ENCODE results near the gene NHLRC2. TPM values are rescaled to one million over a fixed set of nuclear protein-coding genes. Genes with fewer than 3 reads are reported as not detected.

NHLRC2 gene
- total and polyA plus RNA-seq, 2 experiments from 2014 or later, result 15.5 to 28.1 TPM

DNA sequence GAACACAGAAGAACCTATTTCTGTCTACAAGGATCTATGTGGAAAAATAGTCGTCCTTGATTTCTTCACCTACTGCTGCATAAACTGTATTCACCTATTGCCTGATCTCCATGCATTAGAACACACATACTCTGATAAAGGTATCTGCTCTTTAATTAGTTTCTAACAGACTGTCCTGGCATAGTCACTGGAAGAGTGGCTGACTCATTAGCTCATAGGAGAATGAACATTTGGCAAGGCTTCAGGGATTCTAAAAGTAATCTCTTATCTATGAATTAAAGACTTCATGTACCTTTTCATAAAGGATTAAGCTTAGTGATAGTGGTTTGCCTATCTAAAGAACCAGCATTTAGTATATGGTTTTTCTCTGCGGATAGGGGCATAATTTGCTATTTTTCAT is 4.1 kb downstream of the NHLRC2 start:
- H3K4me2 ChIP-seq, result no peak overlapping the region
- no peak for TF ChIP-seq NANOG (IDR thresholded peaks at IDR 0.05; ENCODE audit: borderline replicate concordance)
- TF ChIP-seq, protein P1, sequence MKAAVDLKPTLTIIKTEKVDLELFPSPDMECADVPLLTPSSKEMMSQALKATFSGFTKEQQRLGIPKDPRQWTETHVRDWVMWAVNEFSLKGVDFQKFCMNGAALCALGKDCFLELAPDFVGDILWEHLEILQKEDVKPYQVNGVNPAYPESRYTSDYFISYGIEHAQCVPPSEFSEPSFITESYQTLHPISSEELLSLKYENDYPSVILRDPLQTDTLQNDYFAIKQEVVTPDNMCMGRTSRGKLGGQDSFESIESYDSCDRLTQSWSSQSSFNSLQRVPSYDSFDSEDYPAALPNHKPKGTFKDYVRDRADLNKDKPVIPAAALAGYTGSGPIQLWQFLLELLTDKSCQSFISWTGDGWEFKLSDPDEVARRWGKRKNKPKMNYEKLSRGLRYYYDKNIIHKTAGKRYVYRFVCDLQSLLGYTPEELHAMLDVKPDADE (IDR thresholded peaks at IDR 0.05), result no peak
- TF ChIP-seq, protein P2, sequence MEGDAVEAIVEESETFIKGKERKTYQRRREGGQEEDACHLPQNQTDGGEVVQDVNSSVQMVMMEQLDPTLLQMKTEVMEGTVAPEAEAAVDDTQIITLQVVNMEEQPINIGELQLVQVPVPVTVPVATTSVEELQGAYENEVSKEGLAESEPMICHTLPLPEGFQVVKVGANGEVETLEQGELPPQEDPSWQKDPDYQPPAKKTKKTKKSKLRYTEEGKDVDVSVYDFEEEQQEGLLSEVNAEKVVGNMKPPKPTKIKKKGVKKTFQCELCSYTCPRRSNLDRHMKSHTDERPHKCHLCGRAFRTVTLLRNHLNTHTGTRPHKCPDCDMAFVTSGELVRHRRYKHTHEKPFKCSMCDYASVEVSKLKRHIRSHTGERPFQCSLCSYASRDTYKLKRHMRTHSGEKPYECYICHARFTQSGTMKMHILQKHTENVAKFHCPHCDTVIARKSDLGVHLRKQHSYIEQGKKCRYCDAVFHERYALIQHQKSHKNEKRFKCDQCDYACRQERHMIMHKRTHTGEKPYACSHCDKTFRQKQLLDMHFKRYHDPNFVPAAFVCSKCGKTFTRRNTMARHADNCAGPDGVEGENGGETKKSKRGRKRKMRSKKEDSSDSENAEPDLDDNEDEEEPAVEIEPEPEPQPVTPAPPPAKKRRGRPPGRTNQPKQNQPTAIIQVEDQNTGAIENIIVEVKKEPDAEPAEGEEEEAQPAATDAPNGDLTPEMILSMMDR (conservative IDR thresholded peaks at IDR 0.05; ENCODE audit: low read depth in 2 of 2), result no peak
- TF ChIP-seq POLR2AphosphoS5 (IDR thresholded peaks at IDR 0.05; ENCODE audit: low read depth), result no peak
- no peak for TF ChIP-seq STAT1 (IDR thresholded peaks at IDR 0.05; ENCODE audit: unreplicated experiment)
- no peak for TF ChIP-seq JUNB (IDR thresholded peaks at IDR 0.05; ENCODE audit: unreplicated experiment)
- TF ChIP-seq, protein P3, sequence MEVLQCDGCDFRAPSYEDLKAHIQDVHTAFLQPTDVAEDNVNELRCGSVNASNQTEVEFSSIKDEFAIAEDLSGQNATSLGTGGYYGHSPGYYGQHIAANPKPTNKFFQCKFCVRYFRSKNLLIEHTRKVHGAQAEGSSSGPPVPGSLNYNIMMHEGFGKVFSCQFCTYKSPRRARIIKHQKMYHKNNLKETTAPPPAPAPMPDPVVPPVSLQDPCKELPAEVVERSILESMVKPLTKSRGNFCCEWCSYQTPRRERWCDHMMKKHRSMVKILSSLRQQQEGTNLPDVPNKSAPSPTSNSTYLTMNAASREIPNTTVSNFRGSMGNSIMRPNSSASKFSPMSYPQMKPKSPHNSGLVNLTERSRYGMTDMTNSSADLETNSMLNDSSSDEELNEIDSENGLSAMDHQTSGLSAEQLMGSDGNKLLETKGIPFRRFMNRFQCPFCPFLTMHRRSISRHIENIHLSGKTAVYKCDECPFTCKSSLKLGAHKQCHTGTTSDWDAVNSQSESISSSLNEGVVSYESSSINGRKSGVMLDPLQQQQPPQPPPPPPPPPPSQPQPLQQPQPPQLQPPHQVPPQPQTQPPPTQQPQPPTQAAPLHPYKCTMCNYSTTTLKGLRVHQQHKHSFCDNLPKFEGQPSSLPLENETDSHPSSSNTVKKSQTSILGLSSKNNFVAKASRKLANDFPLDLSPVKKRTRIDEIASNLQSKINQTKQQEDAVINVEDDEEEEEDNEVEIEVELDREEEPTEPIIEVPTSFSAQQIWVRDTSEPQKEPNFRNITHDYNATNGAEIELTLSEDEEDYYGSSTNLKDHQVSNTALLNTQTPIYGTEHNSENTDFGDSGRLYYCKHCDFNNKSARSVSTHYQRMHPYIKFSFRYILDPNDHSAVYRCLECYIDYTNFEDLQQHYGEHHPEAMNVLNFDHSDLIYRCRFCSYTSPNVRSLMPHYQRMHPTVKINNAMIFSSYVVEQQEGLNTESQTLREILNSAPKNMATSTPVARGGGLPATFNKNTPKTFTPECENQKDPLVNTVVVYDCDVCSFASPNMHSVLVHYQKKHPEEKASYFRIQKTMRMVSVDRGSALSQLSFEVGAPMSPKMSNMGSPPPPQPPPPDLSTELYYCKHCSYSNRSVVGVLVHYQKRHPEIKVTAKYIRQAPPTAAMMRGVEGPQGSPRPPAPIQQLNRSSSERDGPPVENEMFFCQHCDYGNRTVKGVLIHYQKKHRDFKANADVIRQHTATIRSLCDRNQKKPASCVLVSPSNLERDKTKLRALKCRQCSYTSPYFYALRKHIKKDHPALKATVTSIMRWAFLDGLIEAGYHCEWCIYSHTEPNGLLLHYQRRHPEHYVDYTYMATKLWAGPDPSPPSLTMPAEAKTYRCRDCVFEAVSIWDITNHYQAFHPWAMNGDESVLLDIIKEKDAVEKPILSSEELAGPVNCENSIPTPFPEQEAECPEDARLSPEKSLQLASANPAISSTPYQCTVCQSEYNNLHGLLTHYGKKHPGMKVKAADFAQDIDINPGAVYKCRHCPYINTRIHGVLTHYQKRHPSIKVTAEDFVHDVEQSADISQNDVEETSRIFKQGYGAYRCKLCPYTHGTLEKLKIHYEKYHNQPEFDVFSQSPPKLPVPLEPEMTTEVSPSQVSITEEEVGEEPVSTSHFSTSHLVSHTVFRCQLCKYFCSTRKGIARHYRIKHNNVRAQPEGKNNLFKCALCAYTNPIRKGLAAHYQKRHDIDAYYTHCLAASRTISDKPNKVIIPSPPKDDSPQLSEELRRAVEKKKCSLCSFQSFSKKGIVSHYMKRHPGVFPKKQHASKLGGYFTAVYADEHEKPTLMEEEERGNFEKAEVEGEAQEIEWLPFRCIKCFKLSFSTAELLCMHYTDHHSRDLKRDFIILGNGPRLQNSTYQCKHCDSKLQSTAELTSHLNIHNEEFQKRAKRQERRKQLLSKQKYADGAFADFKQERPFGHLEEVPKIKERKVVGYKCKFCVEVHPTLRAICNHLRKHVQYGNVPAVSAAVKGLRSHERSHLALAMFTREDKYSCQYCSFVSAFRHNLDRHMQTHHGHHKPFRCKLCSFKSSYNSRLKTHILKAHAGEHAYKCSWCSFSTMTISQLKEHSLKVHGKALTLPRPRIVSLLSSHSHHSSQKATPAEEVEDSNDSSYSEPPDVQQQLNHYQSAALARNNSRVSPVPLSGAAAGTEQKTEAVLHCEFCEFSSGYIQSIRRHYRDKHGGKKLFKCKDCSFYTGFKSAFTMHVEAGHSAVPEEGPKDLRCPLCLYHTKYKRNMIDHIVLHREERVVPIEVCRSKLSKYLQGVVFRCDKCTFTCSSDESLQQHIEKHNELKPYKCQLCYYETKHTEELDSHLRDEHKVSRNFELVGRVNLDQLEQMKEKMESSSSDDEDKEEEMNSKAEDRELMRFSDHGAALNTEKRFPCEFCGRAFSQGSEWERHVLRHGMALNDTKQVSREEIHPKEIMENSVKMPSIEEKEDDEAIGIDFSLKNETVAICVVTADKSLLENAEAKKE (CRISPR knock-in tag; IDR thresholded peaks at IDR 0.05), result no peak
- no peak for TF ChIP-seq EZH2phosphoT487 (IDR thresholded peaks at IDR 0.05; ENCODE audit: unreplicated experiment)
- no peak for TF ChIP-seq ZNF114 (CRISPR knock-in tag; IDR thresholded peaks at IDR 0.05)
- TF ChIP-seq, protein P4, sequence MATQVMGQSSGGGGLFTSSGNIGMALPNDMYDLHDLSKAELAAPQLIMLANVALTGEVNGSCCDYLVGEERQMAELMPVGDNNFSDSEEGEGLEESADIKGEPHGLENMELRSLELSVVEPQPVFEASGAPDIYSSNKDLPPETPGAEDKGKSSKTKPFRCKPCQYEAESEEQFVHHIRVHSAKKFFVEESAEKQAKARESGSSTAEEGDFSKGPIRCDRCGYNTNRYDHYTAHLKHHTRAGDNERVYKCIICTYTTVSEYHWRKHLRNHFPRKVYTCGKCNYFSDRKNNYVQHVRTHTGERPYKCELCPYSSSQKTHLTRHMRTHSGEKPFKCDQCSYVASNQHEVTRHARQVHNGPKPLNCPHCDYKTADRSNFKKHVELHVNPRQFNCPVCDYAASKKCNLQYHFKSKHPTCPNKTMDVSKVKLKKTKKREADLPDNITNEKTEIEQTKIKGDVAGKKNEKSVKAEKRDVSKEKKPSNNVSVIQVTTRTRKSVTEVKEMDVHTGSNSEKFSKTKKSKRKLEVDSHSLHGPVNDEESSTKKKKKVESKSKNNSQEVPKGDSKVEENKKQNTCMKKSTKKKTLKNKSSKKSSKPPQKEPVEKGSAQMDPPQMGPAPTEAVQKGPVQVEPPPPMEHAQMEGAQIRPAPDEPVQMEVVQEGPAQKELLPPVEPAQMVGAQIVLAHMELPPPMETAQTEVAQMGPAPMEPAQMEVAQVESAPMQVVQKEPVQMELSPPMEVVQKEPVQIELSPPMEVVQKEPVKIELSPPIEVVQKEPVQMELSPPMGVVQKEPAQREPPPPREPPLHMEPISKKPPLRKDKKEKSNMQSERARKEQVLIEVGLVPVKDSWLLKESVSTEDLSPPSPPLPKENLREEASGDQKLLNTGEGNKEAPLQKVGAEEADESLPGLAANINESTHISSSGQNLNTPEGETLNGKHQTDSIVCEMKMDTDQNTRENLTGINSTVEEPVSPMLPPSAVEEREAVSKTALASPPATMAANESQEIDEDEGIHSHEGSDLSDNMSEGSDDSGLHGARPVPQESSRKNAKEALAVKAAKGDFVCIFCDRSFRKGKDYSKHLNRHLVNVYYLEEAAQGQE (IDR thresholded peaks at IDR 0.05; ENCODE audit: unreplicated experiment), result no peak
- TF ChIP-seq CREB1 (CRISPR knock-in tag; IDR thresholded peaks at IDR 0.05; ENCODE audit: low read depth), result no peak
- TF ChIP-seq EZH2 (IDR thresholded peaks at IDR 0.05; ENCODE audit: low read depth, unreplicated experiment), result no peak
- TF ChIP-seq ZNF331 (CRISPR knock-in tag; IDR thresholded peaks at IDR 0.05; ENCODE audit: low read depth), result no peak
- no peak overlapping the region for H3K4me3 Mint-ChIP-seq
- H3K36me3 ChIP-seq (ENCODE audit: insufficient read depth), result peaks cover 24% of the 10 kb centered on the region
- peaks cover 41% of the 10 kb centered on the region for H3K36me3 Mint-ChIP-seq (ENCODE audit: low read depth)
- H3K4me3 ChIP-seq, result no peak overlapping the region
- ATAC-seq, result no peak
- H3K9me3 Mint-ChIP-seq, result peaks cover 2% of the 10 kb centered on the region; the same call in 1 of the 3 replicates
- no peaks in the 10 kb centered on the region for H3K9me2 ChIP-seq (ENCODE audit: insufficient read depth)
- H3K27ac ChIP-seq (ENCODE audit: low read depth), result no peak overlapping the region
- no peak for DNase-seq (ENCODE audit: low spot score)
- H4K20me1 ChIP-seq (replicated peaks; ENCODE audit: insufficient read depth), result no peaks in the 10 kb centered on the region
- no peaks in the 10 kb centered on the region for H3F3A ChIP-seq (replicated peaks; ENCODE audit: low read depth)
- H3K27me3 ChIP-seq (ENCODE audit: insufficient read depth), result no peaks in the 10 kb centered on the region
- peaks cover 44% of the 10 kb centered on the region for H3K79me2 ChIP-seq (replicated peaks; ENCODE audit: insufficient read depth)
- H3K27me3 Mint-ChIP-seq (ENCODE audit: insufficient read depth, low read depth, poor library complexity), result peaks cover 9% of the 10 kb centered on the region
- H2AFZ ChIP-seq, result no peak overlapping the region
- no peak overlapping the region for H3K27ac Mint-ChIP-seq
- H3K4me1 Mint-ChIP-seq, result peaks cover 12% of the 10 kb centered on the region; the same call in 2 of the 3 replicates
- peaks cover 14% of the 10 kb centered on the region for H3K4me1 ChIP-seq (ENCODE audit: insufficient read depth)

All from GM23338 (cell line).